GM12892 (cell line): ENCODE results near the gene KRTAP10-6.

Experiments used
- POLR2A ChIP-seq: IDR thresholded peaks from 2 replicates; pipeline ENCODE4 v1.6.1; 2011; ENCODE audit warnings: low read depth, low read length, control low read depth
- POLR2AphosphoS5 ChIP-seq: IDR thresholded peaks from 2 replicates; pipeline ENCODE4 v1.6.1; 2011; ENCODE audit warnings: low read depth, low read length, control low read depth
- TAF1 ChIP-seq: IDR thresholded peaks from 2 replicates; pipeline ENCODE4 v1.6.1; 2011; ENCODE audit warnings: low read depth, mild to moderate bottlenecking, control low read depth, low read length, borderline replicate concordance

DNA sequence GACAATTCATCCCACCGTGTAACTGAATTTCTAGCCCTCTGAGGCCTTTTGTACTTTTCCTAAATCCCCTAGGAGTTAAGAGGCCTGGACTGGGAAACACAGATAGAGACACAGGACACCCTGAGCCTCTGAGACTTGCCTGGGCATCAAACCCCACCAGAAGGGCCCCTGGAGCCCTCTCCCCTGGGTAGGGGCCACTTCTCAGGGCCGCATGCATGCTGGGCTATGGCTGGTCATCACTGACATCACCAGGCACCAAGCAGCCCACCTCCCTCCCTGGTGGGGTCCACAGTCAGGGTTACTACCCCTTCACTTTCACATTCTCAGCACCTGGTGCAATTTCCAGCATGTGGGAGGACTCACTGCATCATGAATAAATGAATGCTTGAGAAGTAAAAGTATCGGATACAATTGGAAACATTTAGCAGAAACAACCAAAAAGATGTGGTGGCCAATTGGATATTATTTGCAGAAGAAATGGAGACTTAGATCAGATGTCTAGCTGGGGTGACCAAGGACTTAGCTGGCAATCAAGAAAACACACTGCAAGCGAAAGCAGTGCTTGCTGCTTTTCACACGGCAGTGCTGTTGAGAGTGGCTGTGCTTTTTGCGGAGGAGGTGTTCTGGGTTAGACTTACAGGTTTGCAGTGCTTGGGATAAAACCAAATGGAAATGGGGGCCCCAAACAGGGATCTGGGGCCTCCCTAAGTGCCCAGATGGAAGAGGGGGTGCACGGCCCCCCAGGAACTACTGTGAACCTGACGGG, 7.1 kb upstream of the KRTAP10-6 start:
- TF ChIP-seq POLR2A (no peak), TAF1 (no peak), POLR2AphosphoS5 (no peak)
